IMR-90 (cell line): Measurements from ENCODE around the gene CERS6. TPM values are rescaled to one million over a fixed set of nuclear protein-coding genes. Genes with fewer than 3 reads are reported as not detected.

Source experiments
- ATAC-seq: fragments of 200-7000 bp; cut with Tn5 transposase; 2 replicates; pipeline ENCODE4 v1.9.1; 2020; ENCODE audit warnings: low read depth, mild to moderate bottlenecking, moderate library complexity
- BruUV-seq: library from RNA; stranded (reverse); fragments of 400-500 nt; replicated peaks from 2 replicates; lab custom pipeline; 2021; lab: Mats Ljungman, UMichigan
- CTCF ChIA-PET: fragments of 300-600 bp; formaldehyde crosslinking; extraction: SDS; loops from one replicate; lab custom pipeline; 2021; ENCODE audit warnings: antibody characterized with exemption; lab: Yijun Ruan, JAX
- POLR2A ChIA-PET: fragments of 300-600 bp; sonication (Branson Sonifier 250); formaldehyde crosslinking; loops from one replicate; lab custom pipeline; 2022; ENCODE audit warnings: antibody characterized with exemption; ENCODE audit not compliant: unreplicated experiment; lab: Charles Lee
- DNase-seq: peaks from one replicate; pipeline ENCODE4 v3.0.0; 2013
- H2AFZ ChIP-seq: replicated peaks from 2 replicates; pipeline ENCODE3; 2013; ENCODE audit warnings: low read length, mild to moderate bottlenecking; ENCODE audit not compliant: poor library complexity
- H2AK5ac ChIP-seq: 2 replicates; pipeline ENCODE4 v1.6.1; 2013; ENCODE audit warnings: low read depth, low read length, inconsistent platforms
- H2AK9ac ChIP-seq: replicated peaks from 2 replicates; pipeline ENCODE3; 2013; ENCODE audit warnings: mild to moderate bottlenecking, low read depth, low read length, moderate library complexity; ENCODE audit not compliant: poor library complexity
- H2BK120ac ChIP-seq: 2 replicates; pipeline ENCODE4 v1.6.1; 2013; ENCODE audit warnings: low read depth, low read length, inconsistent platforms
- H2BK15ac ChIP-seq: 3 replicates; pipeline ENCODE4 v1.6.1; 2013; ENCODE audit warnings: low read depth, low read length, inconsistent platforms
- H2BK20ac ChIP-seq: 2 replicates; pipeline ENCODE4 v1.6.1; 2013; ENCODE audit warnings: low read depth, mild to moderate bottlenecking, inconsistent platforms, low read length, moderate library complexity
- H2BK5ac ChIP-seq: 2 replicates; pipeline ENCODE4 v1.6.1; 2013; ENCODE audit warnings: mild to moderate bottlenecking, low read depth, low read length, inconsistent platforms; ENCODE audit not compliant: poor library complexity, severe bottlenecking
- H3K14ac ChIP-seq: replicated peaks from 2 replicates; pipeline ENCODE4 v1.6.1; 2013; ENCODE audit warnings: low read depth, low read length, inconsistent platforms
- H3K18ac ChIP-seq: 2 replicates; pipeline ENCODE4 v1.6.1; 2013; ENCODE audit warnings: low read depth, low read length, control low read depth
- H3K23ac ChIP-seq: 2 replicates; pipeline ENCODE4 v1.6.1; 2013; ENCODE audit warnings: low read depth, low read length, inconsistent platforms
- H3K27ac ChIP-seq: 2 replicates; pipeline ENCODE4 v1.5.1; 2013; ENCODE audit warnings: mild to moderate bottlenecking, control low read depth, low read length; ENCODE audit not compliant: insufficient read depth
- H3K27me3 ChIP-seq: 2 replicates; pipeline ENCODE4 v1.6.1; 2013; ENCODE audit warnings: low read length; ENCODE audit not compliant: control insufficient read depth, insufficient read depth
- H3K36me3 ChIP-seq: 2 replicates; pipeline ENCODE4 v1.6.1; 2013; ENCODE audit warnings: low read length, mixed read lengths; ENCODE audit not compliant: control insufficient read depth, insufficient read depth
- H3K4ac ChIP-seq: 2 replicates; pipeline ENCODE4 v1.6.1; 2013; ENCODE audit warnings: low read depth, low read length, inconsistent platforms
- H3K4me1 ChIP-seq: 2 replicates; pipeline ENCODE4 v1.6.1; 2013; ENCODE audit warnings: low read length, mixed read lengths; ENCODE audit not compliant: control insufficient read depth, insufficient read depth
- H3K4me2 ChIP-seq: 2 replicates; pipeline ENCODE4 v1.6.1; 2013; ENCODE audit warnings: low read depth, mild to moderate bottlenecking, control low read depth, low read length, moderate library complexity
- H3K4me3 ChIP-seq: 2 replicates; pipeline ENCODE4 v1.5.1; 2013; ENCODE audit warnings: low read depth, mild to moderate bottlenecking, control low read depth, low read length, moderate library complexity; ENCODE audit not compliant: insufficient read depth
- H3K56ac ChIP-seq: 2 replicates; pipeline ENCODE4 v1.6.1; 2013; ENCODE audit warnings: low read length, inconsistent platforms; ENCODE audit not compliant: insufficient read depth; ENCODE audit errors: extremely low read depth
- H3K79me1 ChIP-seq, 2 experiments: 2 replicates each; pipeline ENCODE4 v1.6.1; 2013; ENCODE audit warnings: low read length in 2 of 2, inconsistent platforms in 1 of 2, low read depth in 1 of 2
- H3K9ac ChIP-seq: 2 replicates; pipeline ENCODE4 v1.6.1; 2013; ENCODE audit warnings: low read depth, low read length, control low read depth
- H3K9me1 ChIP-seq: 2 replicates; pipeline ENCODE4 v1.6.1; 2013; ENCODE audit warnings: low read length, inconsistent platforms; ENCODE audit not compliant: insufficient read depth
- H3K9me3 ChIP-seq: 2 replicates; pipeline ENCODE4 v1.6.1; 2013; ENCODE audit warnings: low read length; ENCODE audit not compliant: control insufficient read depth, insufficient read depth
- H4K20me1 ChIP-seq: 2 replicates; pipeline ENCODE4 v1.6.1; 2013; ENCODE audit warnings: low read length, inconsistent platforms; ENCODE audit not compliant: insufficient read depth
- H4K5ac ChIP-seq: 2 replicates; pipeline ENCODE4 v1.6.1; 2013; ENCODE audit warnings: mild to moderate bottlenecking, low read depth, low read length, control low read depth
- H4K8ac ChIP-seq, 2 experiments: 2 replicates each; pipeline ENCODE4 v1.6.1; 2013; ENCODE audit warnings: low read depth in 2 of 2, low read length in 2 of 2, control low read depth in 1 of 2, inconsistent platforms in 1 of 2
- H4K91ac ChIP-seq: 2 replicates; pipeline ENCODE4 v1.6.1; 2013; ENCODE audit warnings: low read depth, low read length, inconsistent platforms; ENCODE audit not compliant: insufficient read depth
- ELK1 ChIP-seq: fragments of 150-350 bp; IDR thresholded peaks from 2 replicates; pipeline ENCODE4 v1.6.1; 2016; ENCODE audit warnings: low read depth, mild to moderate bottlenecking, low read length, moderate library complexity, borderline replicate concordance
- FOS ChIP-seq: fragments of 150-350 bp; IDR thresholded peaks from 2 replicates; pipeline ENCODE4 v1.6.1; 2016; ENCODE audit warnings: low read depth, low read length
- MAFK ChIP-seq: IDR thresholded peaks from 2 replicates; pipeline ENCODE4 v1.6.1; 2012; ENCODE audit warnings: low read depth, low read length, improper control_type of control experiment
- MXI1 ChIP-seq: IDR thresholded peaks from 2 replicates; pipeline ENCODE4 v1.6.1; 2012; ENCODE audit warnings: low read depth, mild to moderate bottlenecking, low read length, moderate library complexity, borderline replicate concordance
- RCOR1 ChIP-seq: IDR thresholded peaks from 2 replicates; pipeline ENCODE4 v1.6.1; 2012; ENCODE audit warnings: mild to moderate bottlenecking, low read length, improper control_type of control experiment; ENCODE audit not compliant: insufficient replicate concordance
- SMC3 ChIP-seq: fragments of 150-350 bp; IDR thresholded peaks from 2 replicates; pipeline ENCODE4 v1.6.1; 2016; ENCODE audit warnings: low read depth, mild to moderate bottlenecking, antibody characterized with exemption, low read length, moderate library complexity
- USF2 ChIP-seq: fragments of 150-350 bp; IDR thresholded peaks from 2 replicates; pipeline ENCODE4 v1.6.1; 2017; ENCODE audit warnings: mild to moderate bottlenecking, antibody characterized with exemption, low read length, low read depth
- WGBS, 2 experiments: methylation state at CpG; one replicate each; pipeline versions ENCODE4 v1.1.5 to v1.1.7; 2013; ENCODE audit warnings: missing lambda C conversion rate in 2 of 2; ENCODE audit not compliant: insufficient read length in 1 of 2; ENCODE audit errors: extremely low coverage in 2 of 2; 5-methylcytosine and 5-hydroxymethylcytosine counted together
- dilution Hi-C: fragments of 300-500 bp; cut with HindIII; formaldehyde crosslinking; loops from one replicate; pipeline ENCODE4 v1.14.3; 2018; ENCODE audit warnings: low sequenced_read_pairs; ENCODE audit not compliant: unreplicated experiment
- in situ Hi-C: fragments of 300-500 bp; cut with MboI; formaldehyde crosslinking; loops from 3 replicates; pipeline ENCODE4 v1.14.3; 2019; ENCODE audit warnings: low sequenced_read_pairs, inconsistent platforms, mixed read lengths
- intact Hi-C: fragments of 100-400 bp; cut with micrococcal nuclease; formaldehyde crosslinking; loops from 2 replicates; pipeline ENCODE4 v1.10.0; 2022
- polyA plus RNA-seq, 3 experiments: library from polyadenylated mRNA; depleted of rRNA; stranded (reverse); fragments of >200 nt; gene quantifications; 2 replicates each; pipeline ENCODE4 v1.2.3, GENCODE V29; 2012; ENCODE audit warnings: low replicate concordance in 1 of 3
- total RNA-seq: library from RNA; depleted of rRNA; stranded (reverse); fragments of >200 nt; gene quantifications from 2 replicates; pipeline ENCODE4 v1.2.3, GENCODE V29; 2012

CERS6 gene
- total and polyA plus RNA-seq, 2 of the 4 experiments (the other 2 are of a cell fraction): 2.1 to 5.7 TPM

GRCh38 chr2:168692132-168692744 is 236.2 kb downstream of the CERS6 start:
- intact Hi-C loops: no loop called here
- no peak overlapping the region for H2BK5ac ChIP-seq

More at GRCh38 chr2:168692132-168692744, 236.2 kb downstream of the CERS6 start:
- no peak overlapping the region for H3K27ac ChIP-seq
- no peak overlapping the region for H3K23ac ChIP-seq
- H4K5ac ChIP-seq: no peak overlapping the region
- no peaks in the 10 kb centered on the region for H4K20me1 ChIP-seq
- no peak overlapping the region for H2AK5ac ChIP-seq
- POLR2A ChIA-PET: no interaction called here
- H2AK9ac ChIP-seq: no peak overlapping the region
- no peaks in the 10 kb centered on the region for H3K27me3 ChIP-seq
- DNase-seq (no peak), ATAC-seq (no peak)
- H2BK120ac ChIP-seq: no peak overlapping the region
- H3K4me3 ChIP-seq: no peak overlapping the region
- H2BK20ac ChIP-seq: no peak overlapping the region
- no peak overlapping the region for H2BK15ac ChIP-seq
- H2AFZ ChIP-seq: no peak overlapping the region
- no peak overlapping the region for H3K4ac ChIP-seq
- H3K56ac ChIP-seq: no peak overlapping the region
- H3K9me3 ChIP-seq: no peaks in the 10 kb centered on the region
- H4K91ac ChIP-seq: no peak overlapping the region
- H3K14ac ChIP-seq: no peak overlapping the region
- no peak overlapping the region for H3K4me2 ChIP-seq
- TF ChIP-seq RCOR1 (no peak), ELK1 (no peak), MXI1 (no peak), MAFK (no peak), SMC3 (no peak), USF2 (no peak), FOS (no peak)
- H3K9ac ChIP-seq: no peak overlapping the region
- no peaks in the 10 kb centered on the region for H3K36me3 ChIP-seq
- in situ Hi-C loops (no loop called here), dilution Hi-C loops (no loop called here)
- no peaks in the 10 kb centered on the region; the same call in 1 of the 2 replicates for H3K9me1 ChIP-seq
- no peak overlapping the region for H4K8ac ChIP-seq
- WGBS, 2 experiments: 50% methylated on average over 1 of the region's 4 CpGs; no CpG with 5 or more reads in 1 of the 2 experiments
- no peaks in the 10 kb centered on the region for H3K79me1 ChIP-seq
- no peak overlapping the region for H3K18ac ChIP-seq
- CTCF ChIA-PET: no interaction called here
- H3K4me1 ChIP-seq: peaks cover under 1% of the 10 kb centered on the region; the same call in 1 of the 2 replicates
- BruUV-seq: no TSS peak
